Tibial nerve (tissue), 4 donors: ENCODE data around the gene SCGB3A1. TPM values are rescaled to one million over a fixed set of nuclear protein-coding genes. Genes with fewer than 3 reads are reported as not detected.

Source experiments
- DNase-seq, 2 donors: peaks; one replicate each; pipeline ENCODE4 v3.0.0-alpha.2; 2019; ENCODE audit warnings: low spot score in 2 of 2
- H3K27ac ChIP-seq, 4 donors: fragments of 200-600 bp; sonication (generic) in 3 of 4; one replicate each; pipeline ENCODE4 v1.5.1; 2017 to 2019; ENCODE audit warnings: mild to moderate bottlenecking in 1 of 4
- H3K27me3 ChIP-seq, 2 donors: fragments of 200-600 bp; sonication (generic) in 1 of 2; one replicate each; pipeline versions ENCODE4 v1.5.1 to v1.6.0; 2017 to 2019
- H3K36me3 ChIP-seq, 3 donors: fragments of 200-600 bp; sonication (generic); one replicate each; pipeline ENCODE4 v1.5.1; 2018 to 2019
- H3K4me1 ChIP-seq, 4 donors: fragments of 200-600 bp; sonication (generic) in 3 of 4; one replicate each; pipeline ENCODE4 v1.5.1; 2017 to 2019
- H3K4me3 ChIP-seq, 4 donors: fragments of 200-600 bp; sonication (generic) in 3 of 4; one replicate each; pipeline ENCODE4 v1.5.1; 2017 to 2019; ENCODE audit warnings: mild to moderate bottlenecking in 1 of 4, moderate library complexity in 1 of 4
- H3K9me3 ChIP-seq, 4 donors: fragments of 200-600 bp; sonication (generic) in 3 of 4; one replicate each; pipeline ENCODE4 v1.5.1; 2017 to 2019
- EP300 ChIP-seq, 2 donors: sonication (generic); formaldehyde crosslinking; IDR thresholded peaks; one replicate each; pipeline ENCODE4 v1.6.1; 2017; ENCODE audit warnings: antibody characterized with exemption in 2 of 2, mild to moderate bottlenecking in 1 of 2
- POLR2A ChIP-seq, 2 donors: fragments of 450-650 bp; IDR thresholded peaks; one replicate each; pipeline ENCODE4 v1.6.1; 2017; ENCODE audit warnings: antibody characterized with exemption in 2 of 2, mild to moderate bottlenecking in 2 of 2, moderate library complexity in 2 of 2
- WGBS, 2 donors: methylation state at CpG; one replicate each; pipeline ENCODE4 v1.1.5; 2018; 5-methylcytosine and 5-hydroxymethylcytosine counted together
- total RNA-seq, 4 donors: library from RNA; depleted of rRNA; stranded (reverse); fragments of >200 nt; gene quantifications; one replicate each; pipeline ENCODE4 v1.1.0, GENCODE V29; 2016
- TF ChIP-seq, protein P1 (sequence below), 5 experiments: fragments of 200-600 bp in 3 of 5; fragments of 450-650 bp in 2 of 5; sonication (generic) in 3 of 5; IDR thresholded peaks; one replicate each; pipeline ENCODE4 v1.5.1; 2016 to 2019; ENCODE audit warnings: antibody characterized with exemption in 5 of 5, mild to moderate bottlenecking in 3 of 5, moderate library complexity in 2 of 5

The SCGB3A1 gene
- total RNA-seq, 4 donors from 2014 or later: not detected

DNA sequence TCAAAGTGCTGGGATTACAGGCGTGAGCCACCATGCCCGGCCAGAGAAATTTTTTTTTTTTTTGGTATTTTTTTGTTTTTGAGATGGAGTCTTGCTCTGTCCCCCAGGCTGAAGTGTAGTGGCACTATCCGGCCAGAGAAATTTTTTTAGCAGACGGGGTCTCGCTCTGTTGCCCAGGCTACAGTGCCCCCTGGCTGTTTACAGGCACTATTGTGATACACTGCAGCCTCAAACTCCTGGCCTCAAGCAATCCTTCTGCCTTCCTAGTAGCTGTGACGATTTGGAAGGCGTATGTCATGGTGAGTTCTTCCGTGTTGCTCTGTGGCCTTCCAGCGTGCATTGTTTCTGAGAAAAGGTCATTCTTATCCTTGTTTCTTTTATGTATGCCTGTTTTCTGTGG, 49.6 kb downstream of the SCGB3A1 start:
- Histone ChIP-seq H3K27ac (no peak overlapping the region), H3K4me1 (no peaks in the 10 kb centered on the region), H3K27me3 (no peaks in the 10 kb centered on the region), H3K4me3 (no peak overlapping the region), H3K9me3 (no peaks in the 10 kb centered on the region), H3K36me3 (peaks cover 0 to 26% (median 0%) of the 10 kb centered on the region in 3 donors)
- DNase-seq: no peak
- TF ChIP-seq EP300 (IDR thresholded peaks at IDR 0.05) (no peak), POLR2A (IDR thresholded peaks at IDR 0.05) (no peak)
- TF ChIP-seq, protein P1, sequence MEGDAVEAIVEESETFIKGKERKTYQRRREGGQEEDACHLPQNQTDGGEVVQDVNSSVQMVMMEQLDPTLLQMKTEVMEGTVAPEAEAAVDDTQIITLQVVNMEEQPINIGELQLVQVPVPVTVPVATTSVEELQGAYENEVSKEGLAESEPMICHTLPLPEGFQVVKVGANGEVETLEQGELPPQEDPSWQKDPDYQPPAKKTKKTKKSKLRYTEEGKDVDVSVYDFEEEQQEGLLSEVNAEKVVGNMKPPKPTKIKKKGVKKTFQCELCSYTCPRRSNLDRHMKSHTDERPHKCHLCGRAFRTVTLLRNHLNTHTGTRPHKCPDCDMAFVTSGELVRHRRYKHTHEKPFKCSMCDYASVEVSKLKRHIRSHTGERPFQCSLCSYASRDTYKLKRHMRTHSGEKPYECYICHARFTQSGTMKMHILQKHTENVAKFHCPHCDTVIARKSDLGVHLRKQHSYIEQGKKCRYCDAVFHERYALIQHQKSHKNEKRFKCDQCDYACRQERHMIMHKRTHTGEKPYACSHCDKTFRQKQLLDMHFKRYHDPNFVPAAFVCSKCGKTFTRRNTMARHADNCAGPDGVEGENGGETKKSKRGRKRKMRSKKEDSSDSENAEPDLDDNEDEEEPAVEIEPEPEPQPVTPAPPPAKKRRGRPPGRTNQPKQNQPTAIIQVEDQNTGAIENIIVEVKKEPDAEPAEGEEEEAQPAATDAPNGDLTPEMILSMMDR (IDR thresholded peaks at IDR 0.05): no peak
- WGBS, 2 donors: 92 to 97% methylated on average over 9 of the region's 9 CpGs

Other genes with a start within 250 kb of the SCGB3A1 start
- 10 to 100 TPM; 36.1 to 64.5 (median 49.2) TPM for gene GFPT2, start 238.2 kb downstream of the SCGB3A1 start, total RNA-seq
- 10 to 100 TPM; 14.0 to 18.0 (median 15.5) TPM for gene CNOT6, start 97.1 kb downstream of the SCGB3A1 start, total RNA-seq
- gene FLT4, start 58.1 kb upstream of the SCGB3A1 start, total RNA-seq: 10 to 100 TPM in 2 of 4 donors, 1 to 10 TPM in 2; 4.6 to 34.2 (median 14.9) TPM
- not detected for gene OR2Y1, start 148.6 kb upstream of the SCGB3A1 start, total RNA-seq
- gene MGAT1, start 211.3 kb upstream of the SCGB3A1 start, total RNA-seq: 100 to 1,000 TPM; 161 to 216 (median 195) TPM